Measurements from ENCODE around the gene PSMD2. TPM values are rescaled to one million over a fixed set of nuclear protein-coding genes. Genes with fewer than 3 reads are reported as not detected.

The PSMD2 gene
- total and polyA plus RNA-seq, 7 donors: 105 to 246 (median 174) TPM

GRCh38 chr3:184255291-184256039, 43.6 kb upstream of the PSMD2 start:
- Histone ChIP-seq H3K4me3 (no peak overlapping the region), H3K9me3 (no peaks in the 10 kb centered on the region), H3K4me1 (peaks cover 0 to 13% (median 12%) of the 10 kb centered on the region in 4 donors), H3K36me3 (no peaks in the 10 kb centered on the region), H3K27ac (no peak overlapping the region), H3K27me3 (peaks cover 15 to 33% (median 27%) of the 10 kb centered on the region in 3 donors)
- intact Hi-C loops (cut with DNase I): no loop called here
- DNase-seq: no peak
- WGBS, 2 donors: 94 to 96% methylated on average over 3 of the region's 3 CpGs
- TF ChIP-seq POLR2AphosphoS5 (IDR thresholded peaks at IDR 0.05) (no peak), EP300 (IDR thresholded peaks at IDR 0.05) (no peak), POLR2A (IDR thresholded peaks at IDR 0.05) (no peak)

- intact Hi-C loops (cut with DNase I): no loop called here
- no peak overlapping the region for H3K4me3 ChIP-seq
- H3K9me3 ChIP-seq: no peaks in the 10 kb centered on the region
- no peak for TF ChIP-seq EP300 (IDR thresholded peaks at IDR 0.05)
- TF ChIP-seq CTCF (IDR thresholded peaks at IDR 0.05): no peak
- TF ChIP-seq POLR2AphosphoS5 (IDR thresholded peaks at IDR 0.05): no peak
- no peak for TF ChIP-seq POLR2A (IDR thresholded peaks at IDR 0.05)
- no peaks in the 10 kb centered on the region for H3K36me3 ChIP-seq
- H3K27me3 ChIP-seq: peaks cover 32 to 51% (median 45%) of the 10 kb centered on the region in 3 donors
- peaks cover 0 to 31% (median 28%) of the 10 kb centered on the region in 4 donors for H3K4me1 ChIP-seq
- no peak for DNase-seq
- WGBS, 2 donors: 93 to 96% methylated on average over 23 of the region's 23 CpGs
- H3K27ac ChIP-seq: no peak overlapping the region
Observed at GRCh38 chr3:184257083-184257915, 41.7 kb upstream of the PSMD2 start.

GRCh38 chr3:184258926-184259325, 40.1 kb upstream of the PSMD2 start:
- Histone ChIP-seq H3K4me3 (no peak overlapping the region), H3K9me3 (no peaks in the 10 kb centered on the region), H3K27me3 (peaks cover 38 to 67% (median 58%) of the 10 kb centered on the region in 3 donors), H3K36me3 (no peaks in the 10 kb centered on the region), H3K27ac (no peak overlapping the region), H3K4me1 (peaks cover 0 to 34% (median 33%) of the 10 kb centered on the region in 4 donors)
- intact Hi-C loops (cut with DNase I): no loop called here
- 90 to 95% methylated on average over 5 of the region's 5 CpGs for WGBS, 2 donors
- DNase-seq: no peak
- no peak for TF ChIP-seq POLR2A (IDR thresholded peaks at IDR 0.05)
- no peak for TF ChIP-seq CTCF (IDR thresholded peaks at IDR 0.05)
- no peak for TF ChIP-seq EP300 (IDR thresholded peaks at IDR 0.05)
- no peak for TF ChIP-seq POLR2AphosphoS5 (IDR thresholded peaks at IDR 0.05)

GRCh38 chr3:184259396-184259877, 39.6 kb upstream of the PSMD2 start:
- no peak overlapping the region for H3K27ac ChIP-seq
- peaks cover 42 to 72% (median 64%) of the 10 kb centered on the region in 3 donors for H3K27me3 ChIP-seq
- intact Hi-C loops (cut with DNase I): no loop called here
- 18 to 24% methylated on average over 28 of the region's 28 CpGs for WGBS, 2 donors
- H3K4me3 ChIP-seq: peak overlapping the region in 2 of 4 donors; percentile 27 to 45
- DNase-seq: no peak
- peaks cover 0 to 34% (median 33%) of the 10 kb centered on the region in 4 donors for H3K4me1 ChIP-seq
- no peaks in the 10 kb centered on the region for H3K9me3 ChIP-seq
- H3K36me3 ChIP-seq: no peaks in the 10 kb centered on the region
- TF ChIP-seq CTCF (IDR thresholded peaks at IDR 0.05) (no peak), POLR2AphosphoS5 (IDR thresholded peaks at IDR 0.05) (no peak), EP300 (IDR thresholded peaks at IDR 0.05) (no peak), POLR2A (IDR thresholded peaks at IDR 0.05) (no peak)

Data from sigmoid colon (tissue), 7 donors.